SK-N-SH treated with all-trans-retinoic acid at 6 μM for 48 hours (cell line): ENCODE measurements around the gene HSPG2.
A peak's percentile ranks its signal among the peaks of the same experiment; 100 is the strongest.
"Not testable (repeated sequence)": the region's sequence is repeated elsewhere in the genome, so short reads cannot be mapped to it uniquely, and the experiment has no call there.

Experiments
- ATAC-seq: fragments of 200-7000 bp; cut with Tn5 transposase; 3 replicates; pipeline ENCODE4 v1.9.1; 2020; ENCODE audit warnings: mild to moderate bottlenecking, moderate library complexity
- ARNTL ChIP-seq: fragments of 450-650 bp; formaldehyde crosslinking; IDR thresholded peaks from 2 replicates; pipeline ENCODE4 v1.5.0; 2020; ENCODE audit warnings: low read depth, mild to moderate bottlenecking, moderate library complexity, borderline replicate concordance
- BACH2 ChIP-seq: fragments of 250-450 bp; sonication (Bioruptor Pico); IDR thresholded peaks from 2 replicates; pipeline ENCODE4 v1.9.0; 2021; ENCODE audit warnings: mild to moderate bottlenecking, borderline replicate concordance
- CSDC2 ChIP-seq: fragments of 250-450 bp; sonication (Bioruptor Pico); IDR thresholded peaks from 2 replicates; pipeline ENCODE4 v1.5.0; 2020; ENCODE audit warnings: mild to moderate bottlenecking, moderate library complexity
- ESRRG ChIP-seq: fragments of 250-450 bp; sonication (Bioruptor Pico); IDR thresholded peaks from 2 replicates; pipeline ENCODE4 v1.6.1; 2021; ENCODE audit warnings: mild to moderate bottlenecking
- GLIS3 ChIP-seq: fragments of 250-450 bp; sonication (Bioruptor Pico); IDR thresholded peaks from 2 replicates; pipeline ENCODE4 v1.5.0; 2020; ENCODE audit warnings: mild to moderate bottlenecking, moderate library complexity
- ISL1 ChIP-seq: fragments of 250-450 bp; sonication (Bioruptor Pico); IDR thresholded peaks from 2 replicates; pipeline ENCODE4 v2.1.2; 2022; ENCODE audit warnings: mild to moderate bottlenecking, moderate library complexity
- OSR1 ChIP-seq: fragments of 250-450 bp; sonication (Bioruptor Pico); IDR thresholded peaks from 2 replicates; pipeline ENCODE4 v1.8.0; 2022; ENCODE audit warnings: moderate library complexity, mild to moderate bottlenecking, inconsistent platforms
- PPARA ChIP-seq: fragments of 250-450 bp; sonication (Bioruptor Pico); IDR thresholded peaks from 2 replicates; pipeline ENCODE4 v1.5.0; 2020; ENCODE audit warnings: mild to moderate bottlenecking, borderline replicate concordance
- RARB ChIP-seq: fragments of 250-450 bp; sonication (Bioruptor Pico); IDR thresholded peaks from 2 replicates; pipeline ENCODE4 v1.8.0; 2021; ENCODE audit warnings: mild to moderate bottlenecking, moderate library complexity
- SNAI2 ChIP-seq: fragments of 250-450 bp; sonication (Bioruptor Pico); IDR thresholded peaks from 2 replicates; pipeline ENCODE4 v1.5.0; 2020; ENCODE audit warnings: mild to moderate bottlenecking, moderate library complexity
- TCF4 ChIP-seq: fragments of 250-450 bp; sonication (Bioruptor Pico); IDR thresholded peaks from 2 replicates; pipeline ENCODE4 v1.8.0; 2021; ENCODE audit warnings: mild to moderate bottlenecking, moderate library complexity, borderline replicate concordance
- TOX ChIP-seq: fragments of 250-450 bp; sonication (Bioruptor Pico); IDR thresholded peaks from 2 replicates; pipeline ENCODE4 v1.8.0; 2021; ENCODE audit warnings: mild to moderate bottlenecking, moderate library complexity, borderline replicate concordance
- ZC3H10 ChIP-seq: fragments of 250-450 bp; sonication (Bioruptor Pico); IDR thresholded peaks from 2 replicates; pipeline ENCODE4 v1.5.1; 2021; ENCODE audit warnings: mild to moderate bottlenecking, moderate library complexity
- ZFP3 ChIP-seq: fragments of 250-450 bp; sonication (Bioruptor Pico); IDR thresholded peaks from 2 replicates; pipeline ENCODE4 v1.5.0; 2020; ENCODE audit warnings: mild to moderate bottlenecking, moderate library complexity
- ZFP30 ChIP-seq: fragments of 450-650 bp; formaldehyde crosslinking; IDR thresholded peaks from 2 replicates; pipeline ENCODE4 v1.5.0; 2022; ENCODE audit warnings: mild to moderate bottlenecking, moderate library complexity
- ZNF565 ChIP-seq: fragments of 450-650 bp; formaldehyde crosslinking; conservative IDR thresholded peaks from 2 replicates; pipeline ENCODE4 v1.5.0; 2020; ENCODE audit warnings: low read depth, mild to moderate bottlenecking, moderate library complexity
- ZNF8 ChIP-seq: fragments of 450-650 bp; formaldehyde crosslinking; IDR thresholded peaks from 2 replicates; pipeline ENCODE4 v1.5.0; 2020; ENCODE audit warnings: mild to moderate bottlenecking, moderate library complexity
- TF ChIP-seq, protein P1 (sequence below): fragments of 250-450 bp; sonication (Bioruptor Pico); IDR thresholded peaks from 2 replicates; pipeline ENCODE4 v1.5.1; 2021; ENCODE audit warnings: mild to moderate bottlenecking, moderate library complexity
- TF ChIP-seq, protein P2 (sequence below): fragments of 250-450 bp; sonication (Bioruptor Pico); IDR thresholded peaks from 2 replicates; pipeline ENCODE4 v1.8.0; 2021; ENCODE audit warnings: low read depth, mild to moderate bottlenecking, moderate library complexity, borderline replicate concordance
- TF ChIP-seq, protein P3 (sequence below): fragments of 250-450 bp; sonication (Bioruptor Pico); IDR thresholded peaks from 2 replicates; pipeline ENCODE4 v1.5.0; 2020; ENCODE audit warnings: mild to moderate bottlenecking, moderate library complexity
- TF ChIP-seq, protein P4 (sequence below): fragments of 250-450 bp; sonication (Bioruptor Pico); IDR thresholded peaks from 2 replicates; pipeline ENCODE4 v1.5.1; 2020; ENCODE audit warnings: low read depth, mild to moderate bottlenecking, moderate library complexity

Gene HSPG2

DNA sequence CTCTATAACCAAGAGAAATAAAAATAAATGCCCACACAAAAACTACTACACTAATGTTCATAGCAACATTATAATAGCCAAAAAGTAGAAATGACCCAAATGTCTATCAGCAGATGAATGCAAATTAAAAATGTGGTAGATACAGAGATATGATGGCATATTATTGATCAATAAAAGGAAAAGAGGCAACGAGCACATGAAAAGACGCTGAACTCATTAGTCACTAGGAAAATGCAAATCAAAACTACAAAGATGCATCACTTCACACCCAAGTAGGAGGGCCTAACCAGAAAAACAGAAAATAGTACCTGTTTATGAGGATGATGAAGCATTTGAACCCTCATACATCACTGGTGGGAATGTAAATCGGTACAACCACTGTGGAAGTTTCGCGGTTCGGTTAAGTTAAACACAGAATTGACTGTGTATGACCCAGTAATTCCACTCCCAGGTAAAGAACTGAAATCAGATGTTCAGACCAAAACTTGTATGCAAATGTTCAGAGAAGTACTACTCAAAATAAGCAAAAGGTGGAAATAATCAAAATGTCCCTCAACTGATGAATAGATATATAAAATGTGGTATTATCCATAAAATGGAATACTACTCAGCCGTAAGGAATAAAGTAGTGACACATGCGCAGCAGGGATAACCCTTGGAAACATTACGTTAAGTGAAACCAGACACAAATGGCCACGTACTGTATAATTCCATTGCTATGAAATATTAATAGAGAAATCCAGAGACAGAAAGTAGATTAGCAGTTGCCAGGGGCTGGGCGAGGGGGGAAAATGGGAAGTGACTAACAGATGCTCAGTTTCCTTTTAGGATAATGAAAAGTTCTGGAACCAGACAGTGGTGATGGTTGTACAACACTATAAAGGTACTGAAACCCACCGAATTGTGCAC, 157.2 kb downstream of the HSPG2 start:
- ATAC-seq = no peak
- TF ChIP-seq, protein P1, sequence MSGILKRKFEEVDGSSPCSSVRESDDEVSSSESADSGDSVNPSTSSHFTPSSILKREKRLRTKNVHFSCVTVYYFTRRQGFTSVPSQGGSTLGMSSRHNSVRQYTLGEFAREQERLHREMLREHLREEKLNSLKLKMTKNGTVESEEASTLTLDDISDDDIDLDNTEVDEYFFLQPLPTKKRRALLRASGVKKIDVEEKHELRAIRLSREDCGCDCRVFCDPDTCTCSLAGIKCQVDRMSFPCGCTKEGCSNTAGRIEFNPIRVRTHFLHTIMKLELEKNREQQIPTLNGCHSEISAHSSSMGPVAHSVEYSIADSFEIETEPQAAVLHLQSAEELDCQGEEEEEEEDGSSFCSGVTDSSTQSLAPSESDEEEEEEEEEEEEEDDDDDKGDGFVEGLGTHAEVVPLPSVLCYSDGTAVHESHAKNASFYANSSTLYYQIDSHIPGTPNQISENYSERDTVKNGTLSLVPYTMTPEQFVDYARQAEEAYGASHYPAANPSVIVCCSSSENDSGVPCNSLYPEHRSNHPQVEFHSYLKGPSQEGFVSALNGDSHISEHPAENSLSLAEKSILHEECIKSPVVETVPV (CRISPR knock-in tag) = no peak
- peak; percentile 66; the same call in 1 of the 2 replicates for TF ChIP-seq TCF4 (CRISPR knock-in tag)
- TF ChIP-seq ZFP3 (CRISPR knock-in tag) = 0 out of 2 replicates have a peak, but pooled peaks have one; percentile 29
- TF ChIP-seq SNAI2 (CRISPR knock-in tag) = no peak
- TF ChIP-seq, protein P2, sequence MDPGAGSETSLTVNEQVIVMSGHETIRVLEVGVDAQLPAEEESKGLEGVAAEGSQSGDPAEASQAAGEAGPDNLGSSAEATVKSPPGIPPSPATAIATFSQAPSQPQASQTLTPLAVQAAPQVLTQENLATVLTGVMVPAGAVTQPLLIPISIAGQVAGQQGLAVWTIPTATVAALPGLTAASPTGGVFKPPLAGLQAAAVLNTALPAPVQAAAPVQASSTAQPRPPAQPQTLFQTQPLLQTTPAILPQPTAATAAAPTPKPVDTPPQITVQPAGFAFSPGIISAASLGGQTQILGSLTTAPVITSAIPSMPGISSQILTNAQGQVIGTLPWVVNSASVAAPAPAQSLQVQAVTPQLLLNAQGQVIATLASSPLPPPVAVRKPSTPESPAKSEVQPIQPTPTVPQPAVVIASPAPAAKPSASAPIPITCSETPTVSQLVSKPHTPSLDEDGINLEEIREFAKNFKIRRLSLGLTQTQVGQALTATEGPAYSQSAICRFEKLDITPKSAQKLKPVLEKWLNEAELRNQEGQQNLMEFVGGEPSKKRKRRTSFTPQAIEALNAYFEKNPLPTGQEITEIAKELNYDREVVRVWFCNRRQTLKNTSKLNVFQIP = no peak
- peak; percentile 87 for TF ChIP-seq ZNF8 (CRISPR knock-in tag)
- TF ChIP-seq BACH2 (CRISPR knock-in tag) = no peak
- peak; percentile 25; the same call in 1 of the 2 replicates for TF ChIP-seq ISL1
- no peak for TF ChIP-seq RARB (CRISPR knock-in tag)
- no peak for TF ChIP-seq CSDC2
- no peak for TF ChIP-seq TOX (CRISPR knock-in tag)

DNA sequence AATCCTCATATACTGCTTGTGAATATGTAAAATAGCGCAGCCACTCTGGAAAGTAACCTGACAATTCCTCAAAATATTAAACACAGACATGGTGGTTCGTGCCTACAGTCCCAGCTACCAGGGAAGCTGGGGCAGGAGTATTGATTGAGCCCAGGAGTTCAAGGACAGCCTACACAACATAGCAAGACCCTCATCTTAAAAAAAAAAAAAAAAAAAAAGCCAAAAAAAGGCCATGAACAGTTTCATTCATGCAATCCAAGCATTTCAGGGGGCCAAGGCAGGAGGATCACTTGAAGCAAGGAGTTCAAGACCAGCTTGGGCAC, 158.7 kb downstream of the HSPG2 start:
- ATAC-seq = no peak
- TF ChIP-seq, protein P3, sequence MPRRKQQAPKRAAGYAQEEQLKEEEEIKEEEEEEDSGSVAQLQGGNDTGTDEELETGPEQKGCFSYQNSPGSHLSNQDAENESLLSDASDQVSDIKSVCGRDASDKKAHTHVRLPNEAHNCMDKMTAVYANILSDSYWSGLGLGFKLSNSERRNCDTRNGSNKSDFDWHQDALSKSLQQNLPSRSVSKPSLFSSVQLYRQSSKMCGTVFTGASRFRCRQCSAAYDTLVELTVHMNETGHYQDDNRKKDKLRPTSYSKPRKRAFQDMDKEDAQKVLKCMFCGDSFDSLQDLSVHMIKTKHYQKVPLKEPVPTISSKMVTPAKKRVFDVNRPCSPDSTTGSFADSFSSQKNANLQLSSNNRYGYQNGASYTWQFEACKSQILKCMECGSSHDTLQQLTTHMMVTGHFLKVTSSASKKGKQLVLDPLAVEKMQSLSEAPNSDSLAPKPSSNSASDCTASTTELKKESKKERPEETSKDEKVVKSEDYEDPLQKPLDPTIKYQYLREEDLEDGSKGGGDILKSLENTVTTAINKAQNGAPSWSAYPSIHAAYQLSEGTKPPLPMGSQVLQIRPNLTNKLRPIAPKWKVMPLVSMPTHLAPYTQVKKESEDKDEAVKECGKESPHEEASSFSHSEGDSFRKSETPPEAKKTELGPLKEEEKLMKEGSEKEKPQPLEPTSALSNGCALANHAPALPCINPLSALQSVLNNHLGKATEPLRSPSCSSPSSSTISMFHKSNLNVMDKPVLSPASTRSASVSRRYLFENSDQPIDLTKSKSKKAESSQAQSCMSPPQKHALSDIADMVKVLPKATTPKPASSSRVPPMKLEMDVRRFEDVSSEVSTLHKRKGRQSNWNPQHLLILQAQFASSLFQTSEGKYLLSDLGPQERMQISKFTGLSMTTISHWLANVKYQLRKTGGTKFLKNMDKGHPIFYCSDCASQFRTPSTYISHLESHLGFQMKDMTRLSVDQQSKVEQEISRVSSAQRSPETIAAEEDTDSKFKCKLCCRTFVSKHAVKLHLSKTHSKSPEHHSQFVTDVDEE (CRISPR knock-in tag) = no peak
- TF ChIP-seq ESRRG (no peak), ZFP3 (CRISPR knock-in tag) (no peak), ZC3H10 (CRISPR knock-in tag) (no peak), CSDC2 (no peak), RARB (CRISPR knock-in tag) (no peak), ZNF8 (CRISPR knock-in tag) (no peak), ARNTL (CRISPR knock-in tag) (no peak), GLIS3 (CRISPR knock-in tag) (no peak), PPARA (CRISPR knock-in tag) (no peak), TOX (CRISPR knock-in tag) (no peak), ISL1 (no peak), ZFP30 (no peak), ZNF565 (CRISPR knock-in tag) (no peak), OSR1 (no peak)
- TF ChIP-seq, protein P4, sequence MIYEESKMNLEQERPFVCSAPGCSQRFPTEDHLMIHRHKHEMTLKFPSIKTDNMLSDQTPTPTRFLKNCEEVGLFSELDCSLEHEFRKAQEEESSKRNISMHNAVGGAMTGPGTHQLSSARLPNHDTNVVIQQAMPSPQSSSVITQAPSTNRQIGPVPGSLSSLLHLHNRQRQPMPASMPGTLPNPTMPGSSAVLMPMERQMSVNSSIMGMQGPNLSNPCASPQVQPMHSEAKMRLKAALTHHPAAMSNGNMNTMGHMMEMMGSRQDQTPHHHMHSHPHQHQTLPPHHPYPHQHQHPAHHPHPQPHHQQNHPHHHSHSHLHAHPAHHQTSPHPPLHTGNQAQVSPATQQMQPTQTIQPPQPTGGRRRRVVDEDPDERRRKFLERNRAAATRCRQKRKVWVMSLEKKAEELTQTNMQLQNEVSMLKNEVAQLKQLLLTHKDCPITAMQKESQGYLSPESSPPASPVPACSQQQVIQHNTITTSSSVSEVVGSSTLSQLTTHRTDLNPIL (CRISPR knock-in tag) = no peak
- TF ChIP-seq, protein P1 (CRISPR knock-in tag) = no peak
- TF ChIP-seq, protein P2 = no peak
- TF ChIP-seq, all 23 proteins: peak for 0

DNA sequence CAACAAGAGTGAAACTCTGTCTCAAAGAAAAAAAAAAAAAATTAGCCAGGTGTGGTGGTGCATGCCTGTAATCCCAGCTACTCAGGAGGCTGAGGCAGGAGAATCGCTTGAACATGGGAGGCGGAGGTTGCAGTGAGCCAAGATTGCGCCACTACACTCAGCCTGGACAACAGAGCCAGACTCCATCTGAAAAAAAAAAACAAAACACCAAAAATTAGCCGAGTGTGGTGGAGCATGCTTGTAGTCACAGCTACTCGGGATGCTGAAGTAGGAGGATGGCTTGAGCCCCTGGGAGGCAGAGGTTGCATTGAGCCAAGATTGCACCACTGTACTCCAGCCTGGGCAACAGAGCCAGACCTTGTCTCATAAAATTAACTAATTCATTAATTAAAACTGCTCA, 160.2 kb downstream of the HSPG2 start:
- ATAC-seq = not testable (repeated sequence)
